Right ventricle myocardium superior (tissue), 1 donor: ENCODE measurements around the gene PNPLA1. TPM values are rescaled to one million over a fixed set of nuclear protein-coding genes. Genes with fewer than 3 reads are reported as not detected.

ENCODE experiments used
- ATAC-seq: fragments of 200-7000 bp; cut with Tn5 transposase; one replicate; pipeline ENCODE4 v1.9.1; 2020; ENCODE audit warnings: mild to moderate bottlenecking; ENCODE audit not compliant: poor library complexity
- DNase-seq: peaks from one replicate; pipeline ENCODE4 v3.0.0-alpha.2; 2020
- intact Hi-C: fragments of 100-400 bp; cut with DNase I; formaldehyde crosslinking; loops from one replicate; pipeline ENCODE4 v1.11.2; 2022
- total RNA-seq: library from RNA; stranded (reverse); fragmentation: NEBNext Ultra II Directional; extraction: Animal tissue kit (Norgen Biotek cat#: 25700); gene quantifications from one replicate; pipeline ENCODE4 v1.2.1, GENCODE V29; 2021
- donor health status: DM: no; HTN: yes; CAD: no; lungs with severe emphysema.

PNPLA1 gene
- total RNA-seq, 1 donor from 2014 or later, result not detected

DNA sequence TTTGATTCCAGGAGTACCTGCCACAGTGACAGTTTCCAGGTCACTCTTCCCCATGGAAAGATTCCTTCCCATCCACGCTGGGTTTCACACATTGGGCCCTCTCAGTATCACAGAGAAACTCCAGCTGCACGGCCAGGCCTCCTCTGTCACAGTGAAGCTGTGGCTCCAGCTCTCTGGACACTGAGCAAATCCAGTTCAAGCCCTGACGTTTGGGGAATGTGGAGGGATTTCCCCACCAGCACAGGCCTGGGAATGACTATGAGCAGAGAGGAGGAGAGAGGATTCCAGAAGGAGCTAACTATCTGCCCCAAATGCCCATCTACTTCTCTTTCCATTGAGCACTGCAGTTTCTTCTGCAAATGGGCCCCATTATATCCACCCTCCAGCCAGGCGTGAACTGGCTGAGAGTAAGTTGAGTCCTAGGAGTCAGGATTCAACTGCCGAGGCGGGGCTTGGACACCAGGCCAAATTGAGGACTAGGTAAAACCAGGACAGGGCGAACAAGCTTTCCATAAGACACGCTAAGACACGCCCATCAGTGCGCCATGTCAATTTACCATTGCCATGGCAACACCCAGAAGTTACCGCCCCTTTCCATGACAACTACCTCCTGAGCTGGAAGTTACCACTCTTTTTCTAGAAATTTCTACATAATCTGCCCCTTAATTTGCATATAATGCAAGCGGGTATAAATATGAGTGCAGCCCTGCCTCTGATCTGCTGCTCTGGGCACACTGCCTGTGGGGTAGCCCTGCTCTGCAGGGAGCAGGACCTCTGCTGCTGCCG, 76.0 kb downstream of the PNPLA1 start:
- DNase-seq, result no peak
- intact Hi-C loops, result no loop called here
- no peak for ATAC-seq

GRCh38 chr6:36346486-36347273, 76.8 kb downstream of the PNPLA1 start:
- intact Hi-C loops, result no loop called here
- no peak for ATAC-seq
- no peak for DNase-seq

- intact Hi-C loops, result no loop called here
- DNase-seq (no peak), ATAC-seq (no peak)
These were observed 77.8 kb downstream of the PNPLA1 start for GRCh38 chr6:36347621-36348020.

- ATAC-seq, result no peak
- DNase-seq, result no peak
- intact Hi-C loops, result no loop called here
These were observed 79.4 kb downstream of the PNPLA1 start for GRCh38 chr6:36349240-36349639.

DNA sequence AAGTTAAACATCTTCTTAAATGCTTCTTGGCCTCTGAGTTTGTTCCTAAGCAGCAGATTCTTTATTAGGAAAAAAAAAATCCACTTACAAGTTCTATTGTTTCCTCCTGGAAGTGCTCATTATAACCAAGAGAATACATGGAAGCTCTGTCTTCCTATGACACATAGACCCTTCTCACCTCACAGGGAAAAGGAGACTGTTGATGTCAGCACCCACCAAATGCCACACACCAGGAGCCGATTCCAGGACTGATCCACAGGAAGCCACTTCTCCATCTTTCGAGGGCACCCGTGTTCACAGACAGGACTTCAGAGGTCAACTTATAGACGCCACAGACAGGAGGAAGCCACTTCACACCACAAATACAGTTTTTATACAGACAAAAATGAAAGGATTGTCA, 80.2 kb downstream of the PNPLA1 start:
- intact Hi-C loops, result no loop called here
- ATAC-seq, result no peak
- DNase-seq, result no peak

- intact Hi-C loops, result no loop called here
- DNase-seq (no peak), ATAC-seq (no peak)
These were observed 81.1 kb downstream of the PNPLA1 start for GRCh38 chr6:36350681-36351571.

GRCh38 chr6:36352477-36353157, 82.8 kb downstream of the PNPLA1 start:
- ATAC-seq, result no peak
- intact Hi-C loops, result no loop called here
- DNase-seq, result no peak

GRCh38 chr6:36353411-36353915, 83.6 kb downstream of the PNPLA1 start:
- ATAC-seq (no peak), DNase-seq (no peak)
- intact Hi-C loops, result no loop called here

- DNase-seq (no peak), ATAC-seq (no peak)
- intact Hi-C loops, result no loop called here
These were observed 86.0 kb downstream of the PNPLA1 start for GRCh38 chr6:36355819-36356218.

- intact Hi-C loops, result no loop called here
- DNase-seq (no peak), ATAC-seq (no peak)
These were observed 88.0 kb downstream of the PNPLA1 start for GRCh38 chr6:36357872-36358225.

Other genes with a start within 250 kb of the PNPLA1 start
- not detected for gene SLC26A8, start 245.4 kb upstream of the PNPLA1 start, total RNA-seq
- 29.3 TPM for gene MAPK14, start 242.3 kb upstream of the PNPLA1 start, total RNA-seq
- gene MAPK13, start 139.5 kb upstream of the PNPLA1 start, total RNA-seq, result 0.32 TPM
- gene BRPF3, start 73.3 kb upstream of the PNPLA1 start, total RNA-seq, result 17.8 TPM
- gene BNIP5, start 66.8 kb downstream of the PNPLA1 start, total RNA-seq, result not detected
- not detected for gene ETV7, start 117.6 kb downstream of the PNPLA1 start, total RNA-seq
- 0.13 TPM for gene PXT1, start 172.8 kb downstream of the PNPLA1 start, total RNA-seq
- 22.1 TPM for gene KCTD20, start 172.9 kb downstream of the PNPLA1 start, total RNA-seq